ENCODE data around the gene LYRM9. TPM values are rescaled to one million over a fixed set of nuclear protein-coding genes. Genes with fewer than 3 reads are reported as not detected.

The LYRM9 gene
- 2.6 and 3.7 TPM in 2 replicates for total RNA-seq

DNA sequence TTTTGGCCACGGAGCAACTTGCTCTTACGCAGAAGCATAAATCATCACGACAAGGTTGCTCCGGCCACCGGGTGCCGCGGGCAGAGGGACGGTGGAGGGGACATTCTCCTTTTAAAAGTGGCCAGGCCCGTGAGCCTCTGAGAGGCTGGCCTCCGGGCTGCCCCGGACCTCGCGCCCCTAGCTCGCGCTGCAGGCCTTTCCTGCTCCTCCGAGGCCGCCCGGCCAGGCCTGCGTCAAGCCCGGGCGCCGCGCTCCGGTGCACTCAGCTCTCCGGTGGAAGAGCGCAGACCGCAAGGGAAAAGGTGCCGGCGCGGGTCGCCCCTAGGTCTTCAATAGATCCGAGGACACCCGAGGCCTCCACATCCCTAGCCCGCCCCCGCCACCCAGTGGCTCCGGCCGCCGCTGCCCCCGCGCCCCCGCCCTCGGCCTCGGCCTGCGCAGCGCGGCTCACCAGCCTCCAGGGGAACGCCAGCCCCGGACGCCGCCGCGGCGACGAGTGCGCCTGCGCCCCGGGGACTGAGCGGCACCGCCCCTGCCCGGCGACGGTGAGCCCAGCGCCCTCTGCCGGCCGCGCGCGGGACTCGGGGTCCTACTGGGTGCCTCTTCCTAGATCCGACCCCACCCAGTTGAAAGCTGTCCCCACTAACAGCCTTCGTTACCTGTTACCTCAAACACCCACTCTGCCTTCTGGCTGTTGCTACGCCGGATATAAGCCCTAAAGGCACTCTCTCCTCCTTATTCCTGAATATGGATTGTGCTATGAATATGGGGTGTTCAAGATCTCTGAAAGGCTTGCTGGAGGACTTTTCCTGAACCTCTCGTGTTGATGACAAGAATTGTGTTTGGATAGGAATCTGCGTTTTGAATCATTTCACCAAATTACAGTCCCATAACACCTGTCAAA lies at the start of gene LYRM9:
LYRM9 (minus strand) TSS at position 500 of the 904 bp plus-strand sequence. CDS start 10,671 bp downstream, outside the sequence.

Other genes starting within 250 kb of the LYRM9 start
- 0.88 TPM in 1 of 2 replicates, not detected in the other for gene NOS2, start 92.8 kb downstream of the LYRM9 start, total RNA-seq
- gene NLK, start 149.3 kb upstream of the LYRM9 start, total RNA-seq, result 34.2 and 51.0 TPM in 2 replicates

Data from bladder microvascular endothelial cell (primary cell).